T-cell (primary cell): ENCODE measurements around the gene ACACB. TPM values are rescaled to one million over a fixed set of nuclear protein-coding genes. Genes with fewer than 3 reads are reported as not detected.

Source experiments
- ATAC-seq, 4 experiments: fragments of 200-7000 bp in 3 of 4; fragments of 150-1000 bp in 1 of 4; cut with Tn5 transposase; replicated peaks in 1 of 4; 1 replicate in 3 of 4; 2 replicates in 1 of 4; pipeline ENCODE4 v1.10.0; 2021; ENCODE audit warnings: moderate library complexity in 3 of 4, mild to moderate bottlenecking in 2 of 4, moderate number of reproducible peaks in 1 of 4
- CTCF ChIA-PET, 2 donors: fragments of 300-600 bp; sonication (Branson Sonifier 250); formaldehyde crosslinking; loops; one replicate each; lab custom pipeline; 2022; ENCODE audit warnings: antibody characterized with exemption in 2 of 2; lab: Charles Lee
- POLR2A ChIA-PET, 2 donors: fragments of 300-600 bp; sonication (Branson Sonifier 250); formaldehyde crosslinking; loops; one replicate each; lab custom pipeline; 2022; ENCODE audit warnings: antibody characterized with exemption in 2 of 2; lab: Charles Lee
- DNase-seq, 35 experiments: peaks; one replicate each; pipeline versions ENCODE4 v3.0.0 to v3.0.0-alpha.2; 2013 to 2023
- H3K27ac ChIP-seq: one replicate; pipeline ENCODE4 v1.5.1; 2013; ENCODE audit warnings: low read length
- H3K27me3 ChIP-seq, 2 experiments: replicated peaks in 1 of 2; 1 replicate in 1 of 2; 2 replicates in 1 of 2; pipeline versions ENCODE4 v1.6.1 to v1.7.0; 2013; ENCODE audit warnings: low read length in 1 of 2, mixed read lengths in 1 of 2; ENCODE audit not compliant: control insufficient read depth in 2 of 2, insufficient read depth in 2 of 2; ENCODE audit errors: extremely low read depth in 1 of 2
- H3K36me3 ChIP-seq, 2 donors: 1 replicate in 1 of 2; 2 replicates in 1 of 2; pipeline versions ENCODE4 v1.6.1 to v1.7.0; 2013; ENCODE audit warnings: low read length in 1 of 2; ENCODE audit not compliant: control insufficient read depth in 2 of 2, insufficient read depth in 1 of 2; ENCODE audit errors: extremely low read depth in 1 of 2
- H3K4me1 ChIP-seq, 2 experiments: 1 replicate in 1 of 2; 2 replicates in 1 of 2; pipeline versions ENCODE4 v1.6.1 to v1.7.0; 2013; ENCODE audit warnings: low read length in 2 of 2, mixed read lengths in 1 of 2; ENCODE audit not compliant: insufficient read depth in 2 of 2, control insufficient read depth in 1 of 2; ENCODE audit errors: extremely low read depth in 1 of 2
- H3K4me3 ChIP-seq, 2 donors: 1 replicate in 1 of 2; 2 replicates in 1 of 2; pipeline versions ENCODE4 v1.5.1 to v1.7.0; 2013; ENCODE audit warnings: mild to moderate bottlenecking in 2 of 2, low read length in 1 of 2, moderate library complexity in 1 of 2; ENCODE audit not compliant: control insufficient read depth in 1 of 2; ENCODE audit errors: extremely low read depth in 1 of 2
- H3K9me3 ChIP-seq: 2 replicates; pipeline ENCODE4 v1.7.0; 2013
- H3K27ac Mint-ChIP-seq, 2 donors: one replicate each; pipeline ENCODE4 v1.8.0; 2020 to 2021; ENCODE audit warnings: mild to moderate bottlenecking in 2 of 2, mixed read lengths in 2 of 2
- H3K27me3 Mint-ChIP-seq, 2 donors: one replicate each; pipeline ENCODE4 v1.8.0; 2021 to 2022; ENCODE audit warnings: mixed read lengths in 2 of 2
- H3K36me3 Mint-ChIP-seq: one replicate; pipeline ENCODE4 v1.8.0; 2021; ENCODE audit warnings: mixed read lengths
- H3K4me1 Mint-ChIP-seq, 3 donors: one replicate each; pipeline ENCODE4 v1.8.0; 2020 to 2022; ENCODE audit warnings: mixed read lengths in 3 of 3, mild to moderate bottlenecking in 1 of 3
- H3K4me3 Mint-ChIP-seq, 3 donors: one replicate each; pipeline ENCODE4 v1.8.0; 2020 to 2022; ENCODE audit warnings: mild to moderate bottlenecking in 3 of 3, mixed read lengths in 3 of 3, moderate library complexity in 3 of 3
- H3K9me3 Mint-ChIP-seq, 3 donors: one replicate each; pipeline ENCODE4 v1.8.0; 2020 to 2022; ENCODE audit warnings: mixed read lengths in 3 of 3
- WGBS: methylation state at CpG from one replicate; pipeline ENCODE4 v1.1.5; 2013; ENCODE audit warnings: missing lambda C conversion rate; ENCODE audit not compliant: insufficient coverage; 5-methylcytosine and 5-hydroxymethylcytosine counted together
- total RNA-seq, 35 experiments: library from RNA in 6 of 35; stranded (reverse) in 6 of 35; fragments of 120-200 nt in 1 of 35; gene quantifications; one replicate each; pipeline versions ENCODE4 v1.2.1 to v1.2.4 and lab custom pipeline; 2013 to 2026

ACACB gene
- total RNA-seq, 5 donors from 2014 or later (not counting 1 experiment from before 2014, with no cell fraction given) = 24.8 to 34.1 (median 32.1) TPM

GRCh38 chr12:109197327-109197726 is 80.9 kb downstream of the ACACB start:
- no peaks in the 10 kb centered on the region for H3K9me3 ChIP-seq
- POLR2A ChIA-PET = no interaction called here
- Mint-ChIP-seq H3K9me3 (peaks cover 0 to 9% (median 0%) of the 10 kb centered on the region in 3 donors), H3K36me3 (peaks cover 31% of the 10 kb centered on the region), H3K4me3 (no peak overlapping the region), H3K27me3 (no peaks in the 10 kb centered on the region), H3K4me1 (no peaks in the 10 kb centered on the region), H3K27ac (no peak overlapping the region)
- peaks cover 4 to 10% of the 10 kb centered on the region in 2 donors for H3K36me3 ChIP-seq
- CTCF ChIA-PET = no interaction called here
- H3K27me3 ChIP-seq = no peaks in the 10 kb centered on the region
- no peak overlapping the region for H3K4me3 ChIP-seq
- ATAC-seq (no peak), DNase-seq (no peak)
- no peak overlapping the region for H3K27ac ChIP-seq
- WGBS = 97% methylated on average over 9 of the region's 10 CpGs
- no peaks in the 10 kb centered on the region for H3K4me1 ChIP-seq

DNA sequence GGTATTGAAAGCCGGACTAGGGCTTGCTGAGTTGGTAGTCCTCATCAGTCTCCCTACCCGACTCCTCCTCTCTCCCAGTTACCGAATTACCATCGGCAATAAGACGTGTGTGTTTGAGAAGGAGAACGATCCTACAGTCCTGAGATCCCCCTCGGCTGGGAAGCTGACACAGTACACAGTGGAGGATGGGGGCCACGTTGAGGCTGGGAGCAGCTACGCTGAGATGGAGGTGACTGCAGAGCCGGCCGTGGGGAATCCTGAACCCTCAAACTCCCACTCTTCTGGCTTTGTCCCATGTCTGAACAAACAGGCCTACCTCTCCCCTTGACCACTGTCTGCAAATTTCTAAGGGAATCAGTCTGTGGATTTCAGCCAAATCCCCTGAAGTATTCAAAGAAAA is 82.9 kb downstream of the ACACB start:
- Histone ChIP-seq H3K9me3 (no peaks in the 10 kb centered on the region), H3K27me3 (no peaks in the 10 kb centered on the region), H3K27ac (no peak overlapping the region), H3K36me3 (peaks cover 0 to 16% of the 10 kb centered on the region in 2 donors), H3K4me3 (no peak overlapping the region), H3K4me1 (no peaks in the 10 kb centered on the region)
- WGBS = 93% methylated on average over 2 of the region's 11 CpGs
- ChIA-PET CTCF (no interaction called here), POLR2A (no interaction called here)
- Mint-ChIP-seq H3K9me3 (peaks cover 0 to 9% (median 0%) of the 10 kb centered on the region in 3 donors), H3K4me1 (no peaks in the 10 kb centered on the region), H3K27me3 (no peaks in the 10 kb centered on the region), H3K4me3 (no peak overlapping the region), H3K27ac (no peak overlapping the region), H3K36me3 (peaks cover 43% of the 10 kb centered on the region)
- ATAC-seq = no peak
- no peak for DNase-seq

DNA sequence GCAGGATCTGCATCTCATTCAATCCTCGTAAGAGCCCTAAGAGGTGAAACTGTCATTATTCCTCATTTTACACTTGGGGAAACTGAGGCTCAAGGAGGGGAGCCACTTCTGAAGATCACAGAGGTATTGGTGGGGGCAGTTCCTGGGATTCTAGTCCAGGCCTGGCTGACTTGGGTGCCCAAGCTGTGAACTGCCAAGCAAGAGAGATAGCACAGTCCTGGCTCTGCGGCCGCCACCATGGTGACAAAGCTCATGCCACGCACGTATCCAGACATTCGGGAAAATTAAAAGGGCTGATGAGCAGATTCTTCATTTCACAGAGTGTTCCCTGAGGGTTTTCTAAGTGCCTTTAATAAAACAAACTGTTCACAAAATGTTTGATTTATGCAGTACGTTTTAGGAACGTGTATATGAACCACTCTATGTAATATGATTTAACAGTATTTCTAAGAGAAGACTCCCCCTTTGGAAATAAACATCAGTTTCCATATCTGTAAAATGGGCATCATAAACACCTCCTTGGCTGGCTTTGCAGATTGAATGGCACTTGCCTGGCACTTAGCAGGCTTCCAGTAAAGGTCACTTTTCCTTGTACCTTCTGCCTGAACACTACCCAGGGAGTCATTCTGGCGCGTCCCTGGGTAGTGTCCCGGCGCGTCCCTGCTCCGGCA is 84.6 kb downstream of the ACACB start:
- no peaks in the 10 kb centered on the region for H3K9me3 ChIP-seq
- Mint-ChIP-seq H3K36me3 (peaks cover 32% of the 10 kb centered on the region), H3K4me1 (no peaks in the 10 kb centered on the region), H3K27ac (no peak overlapping the region), H3K9me3 (peaks cover 0 to 5% (median 0%) of the 10 kb centered on the region in 3 donors), H3K27me3 (no peaks in the 10 kb centered on the region), H3K4me3 (no peak overlapping the region)
- 99% methylated on average over 11 of the region's 14 CpGs for WGBS
- ATAC-seq = no peak
- POLR2A ChIA-PET = no interaction called here
- H3K36me3 ChIP-seq = peaks cover 0 to 10% of the 10 kb centered on the region in 2 donors
- H3K27ac ChIP-seq = no peak overlapping the region
- H3K27me3 ChIP-seq = no peaks in the 10 kb centered on the region
- CTCF ChIA-PET = no interaction called here
- no peak overlapping the region for H3K4me3 ChIP-seq
- H3K4me1 ChIP-seq = no peaks in the 10 kb centered on the region
- DNase-seq = no peak

DNA sequence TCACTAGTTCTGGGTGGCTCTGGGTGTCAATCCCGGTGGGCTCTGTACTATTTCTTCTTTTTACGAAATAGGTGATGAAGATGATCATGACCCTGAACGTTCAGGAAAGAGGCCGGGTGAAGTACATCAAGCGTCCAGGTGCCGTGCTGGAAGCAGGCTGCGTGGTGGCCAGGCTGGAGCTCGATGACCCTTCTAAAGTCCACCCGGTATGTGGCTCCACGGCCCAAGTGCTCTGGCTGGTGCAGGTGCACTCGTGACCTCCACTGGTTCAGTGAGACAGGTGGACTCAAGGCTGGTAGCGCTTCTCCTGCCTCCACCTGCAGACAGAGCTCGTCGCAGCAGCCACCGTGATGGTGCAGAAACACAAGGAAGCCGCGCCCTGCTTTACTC is 85.1 kb downstream of the ACACB start:
- no peak overlapping the region for H3K27ac Mint-ChIP-seq
- Histone ChIP-seq H3K36me3 (peaks cover 0 to 6% of the 10 kb centered on the region in 2 donors), H3K27ac (no peak overlapping the region), H3K27me3 (no peaks in the 10 kb centered on the region), H3K9me3 (no peaks in the 10 kb centered on the region), H3K4me3 (no peak overlapping the region), H3K4me1 (no peaks in the 10 kb centered on the region)
- ATAC-seq (no peak), DNase-seq (no peak)
- ChIA-PET POLR2A (no interaction called here), CTCF (no interaction called here)
- H3K4me3 Mint-ChIP-seq = no peak overlapping the region
- H3K36me3 Mint-ChIP-seq = peaks cover 29% of the 10 kb centered on the region
- H3K4me1 Mint-ChIP-seq = no peaks in the 10 kb centered on the region
- H3K27me3 Mint-ChIP-seq = no peaks in the 10 kb centered on the region
- H3K9me3 Mint-ChIP-seq = no peaks in the 10 kb centered on the region
- 94% methylated on average over 17 of the region's 17 CpGs for WGBS

DNA sequence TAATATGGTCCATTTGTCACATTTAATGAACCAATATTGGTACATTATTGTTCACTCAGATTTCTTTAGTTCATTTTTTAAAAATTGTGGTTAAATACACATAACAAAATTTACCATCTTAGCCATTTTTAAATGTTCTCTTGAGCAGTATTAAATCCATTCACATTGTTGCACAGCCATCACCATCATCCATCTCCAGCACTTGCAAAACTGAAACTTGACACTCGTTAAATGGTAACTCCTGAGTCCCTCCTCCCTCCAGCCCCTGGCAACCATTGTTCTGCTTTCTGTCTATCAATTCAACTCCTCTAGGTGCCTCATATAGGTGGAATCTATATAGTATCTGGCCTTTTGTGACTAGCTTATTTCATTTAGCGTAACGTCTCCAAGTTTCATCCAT is 86.4 kb downstream of the ACACB start:
- ChIA-PET CTCF (no interaction called here), POLR2A (no interaction called here)
- Histone ChIP-seq H3K27me3 (no peaks in the 10 kb centered on the region), H3K9me3 (no peaks in the 10 kb centered on the region), H3K36me3 (peaks cover 0 to 9% of the 10 kb centered on the region in 2 donors), H3K27ac (no peak overlapping the region), H3K4me3 (no peak overlapping the region), H3K4me1 (no peaks in the 10 kb centered on the region)
- no peaks in the 10 kb centered on the region for H3K9me3 Mint-ChIP-seq
- ATAC-seq (no peak), DNase-seq (no peak)
- no peak overlapping the region for H3K27ac Mint-ChIP-seq
- no peaks in the 10 kb centered on the region for H3K4me1 Mint-ChIP-seq
- H3K27me3 Mint-ChIP-seq = no peaks in the 10 kb centered on the region
- no CpG with 5 or more reads among the region's 3 CpGs for WGBS
- H3K36me3 Mint-ChIP-seq = peaks cover 28% of the 10 kb centered on the region
- H3K4me3 Mint-ChIP-seq = no peak overlapping the region

- Mint-ChIP-seq H3K27me3 (no peaks in the 10 kb centered on the region), H3K36me3 (peaks cover 35% of the 10 kb centered on the region), H3K27ac (no peak overlapping the region), H3K4me3 (no peak overlapping the region), H3K4me1 (no peaks in the 10 kb centered on the region), H3K9me3 (no peaks in the 10 kb centered on the region)
- Histone ChIP-seq H3K9me3 (no peaks in the 10 kb centered on the region), H3K27ac (no peak overlapping the region), H3K27me3 (no peaks in the 10 kb centered on the region), H3K4me3 (no peak overlapping the region), H3K36me3 (peaks cover 0 to 10% of the 10 kb centered on the region in 2 donors), H3K4me1 (no peaks in the 10 kb centered on the region)
- DNase-seq = no peak
- no CpG with 5 or more reads among the region's 8 CpGs for WGBS
- ATAC-seq = no peak
- ChIA-PET CTCF (no interaction called here), POLR2A (no interaction called here)
Measured at GRCh38 chr12:109203480-109203879, 87.1 kb downstream of the ACACB start.
